Measurements from ENCODE around the gene RAD51AP2. TPM values are rescaled to one million over a fixed set of nuclear protein-coding genes. Genes with fewer than 3 reads are reported as not detected.

The RAD51AP2 gene
- total and polyA plus RNA-seq, 2 of the 13 experiments (the other 11 are each of a cell fraction or from before 2014, with no cell fraction given), result 0.11 to 0.12 TPM

DNA sequence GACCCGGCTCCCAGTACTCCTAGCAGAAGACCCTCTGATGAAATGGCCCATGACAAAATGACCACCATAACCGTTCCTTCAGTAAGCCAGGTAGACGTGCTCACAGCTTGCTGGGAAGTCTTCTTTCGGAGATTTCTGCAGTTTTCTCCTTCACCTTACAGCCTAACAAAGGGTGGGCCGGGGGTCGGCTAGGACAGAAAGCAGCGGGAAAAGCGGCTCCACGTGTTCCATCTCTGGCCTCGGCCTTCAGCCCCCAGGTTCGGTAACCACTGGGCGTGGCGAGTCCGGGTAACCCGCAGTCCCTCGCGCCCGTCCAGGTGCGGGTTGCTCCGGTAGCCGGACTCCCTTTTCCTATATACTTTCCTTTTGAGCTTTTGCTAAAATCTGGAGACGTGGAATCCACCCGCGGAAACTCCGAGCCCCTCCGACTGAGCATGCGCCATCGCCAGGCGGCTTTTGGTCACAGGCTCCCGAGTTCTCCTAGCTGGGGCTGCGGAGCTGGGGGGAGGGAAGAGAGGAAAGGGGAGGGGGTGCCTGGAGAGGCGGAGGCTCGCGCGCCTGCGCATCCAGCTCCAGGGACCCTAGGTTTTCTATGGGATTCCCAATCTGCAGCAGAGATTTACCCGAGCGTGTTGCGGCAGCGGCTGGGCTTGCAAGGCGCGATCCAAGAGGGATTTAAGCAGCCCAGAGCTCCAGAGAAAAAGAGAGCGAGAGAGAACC lies 22.0 kb upstream of the RAD51AP2 start, which contains the start of gene VSNL1 (continued):
- TF ChIP-seq SMAD9 (CRISPR knock-in tag; IDR thresholded peaks at IDR 0.05), result no peak
- no peak for TF ChIP-seq EHMT2 (IDR thresholded peaks at IDR 0.05; ENCODE audit: borderline replicate concordance, low read depth, low read length)
- TF ChIP-seq REL (CRISPR knock-in tag; conservative IDR thresholded peaks at IDR 0.05), result 0 out of 2 replicates have a peak, but pooled peaks have one; percentile 59
- peak; percentile 92; the same call in 1 of the 2 replicates for TF ChIP-seq ZNF670 (CRISPR knock-in tag; IDR thresholded peaks at IDR 0.05; ENCODE audit: borderline replicate concordance)
- peak; percentile 93 for TF ChIP-seq HMG20B (CRISPR knock-in tag; conservative IDR thresholded peaks at IDR 0.05)
- TF ChIP-seq NFE2 (CRISPR knock-in tag; IDR thresholded peaks at IDR 0.05), result no peak
- no peak for TF ChIP-seq FLYWCH1 (CRISPR knock-in tag; IDR thresholded peaks at IDR 0.05)
- TF ChIP-seq NRL (CRISPR knock-in tag; IDR thresholded peaks at IDR 0.05; ENCODE audit: borderline replicate concordance), result no peak; the same call in 1 of the 2 replicates
- TF ChIP-seq ARNT2 (CRISPR knock-in tag; IDR thresholded peaks at IDR 0.05; ENCODE audit: low read depth), result peak; percentile 92
- TF ChIP-seq ZNF550 (CRISPR knock-in tag; IDR thresholded peaks at IDR 0.05; ENCODE audit: borderline replicate concordance), result peak; percentile 87; the same call in 1 of the 2 replicates
- TF ChIP-seq ZNF841 (CRISPR knock-in tag; IDR thresholded peaks at IDR 0.05; ENCODE audit: borderline replicate concordance), result no peak; the same call in 1 of the 2 replicates
- TF ChIP-seq XBP1 (CRISPR knock-in tag; IDR thresholded peaks at IDR 0.05), result no peak
- TF ChIP-seq EEA1 (CRISPR knock-in tag; IDR thresholded peaks at IDR 0.05; ENCODE audit: borderline replicate concordance), result no peak
- peak; percentile 76 for TF ChIP-seq ZNF329 (CRISPR knock-in tag; IDR thresholded peaks at IDR 0.05; ENCODE audit: low read depth)
- peak; percentile 83 for TF ChIP-seq ZNF441 (CRISPR knock-in tag; IDR thresholded peaks at IDR 0.05; ENCODE audit: borderline replicate concordance)
- peak; percentile 12 for TF ChIP-seq SKI (IDR thresholded peaks at IDR 0.05; ENCODE audit: partially characterized antibody)
- no peak for TF ChIP-seq ZZZ3 (CRISPR knock-in tag; IDR thresholded peaks at IDR 0.05; ENCODE audit: borderline replicate concordance)
- peak; percentile 92 for TF ChIP-seq BORCS8-MEF2B (CRISPR knock-in tag; IDR thresholded peaks at IDR 0.05)
- no peak for TF ChIP-seq SMAD1 (CRISPR knock-in tag; IDR thresholded peaks at IDR 0.05; ENCODE audit: borderline replicate concordance, low read depth)
- TF ChIP-seq, protein P1, sequence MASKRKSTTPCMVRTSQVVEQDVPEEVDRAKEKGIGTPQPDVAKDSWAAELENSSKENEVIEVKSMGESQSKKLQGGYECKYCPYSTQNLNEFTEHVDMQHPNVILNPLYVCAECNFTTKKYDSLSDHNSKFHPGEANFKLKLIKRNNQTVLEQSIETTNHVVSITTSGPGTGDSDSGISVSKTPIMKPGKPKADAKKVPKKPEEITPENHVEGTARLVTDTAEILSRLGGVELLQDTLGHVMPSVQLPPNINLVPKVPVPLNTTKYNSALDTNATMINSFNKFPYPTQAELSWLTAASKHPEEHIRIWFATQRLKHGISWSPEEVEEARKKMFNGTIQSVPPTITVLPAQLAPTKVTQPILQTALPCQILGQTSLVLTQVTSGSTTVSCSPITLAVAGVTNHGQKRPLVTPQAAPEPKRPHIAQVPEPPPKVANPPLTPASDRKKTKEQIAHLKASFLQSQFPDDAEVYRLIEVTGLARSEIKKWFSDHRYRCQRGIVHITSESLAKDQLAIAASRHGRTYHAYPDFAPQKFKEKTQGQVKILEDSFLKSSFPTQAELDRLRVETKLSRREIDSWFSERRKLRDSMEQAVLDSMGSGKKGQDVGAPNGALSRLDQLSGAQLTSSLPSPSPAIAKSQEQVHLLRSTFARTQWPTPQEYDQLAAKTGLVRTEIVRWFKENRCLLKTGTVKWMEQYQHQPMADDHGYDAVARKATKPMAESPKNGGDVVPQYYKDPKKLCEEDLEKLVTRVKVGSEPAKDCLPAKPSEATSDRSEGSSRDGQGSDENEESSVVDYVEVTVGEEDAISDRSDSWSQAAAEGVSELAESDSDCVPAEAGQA (IDR thresholded peaks at IDR 0.05; ENCODE audit: low read depth), result peak; percentile 49; the same call in 1 of the 2 replicates
- TF ChIP-seq, protein P1 (CRISPR knock-in tag; IDR thresholded peaks at IDR 0.05; ENCODE audit: borderline replicate concordance), result peak; percentile 76; the same call in 1 of the 2 replicates
- TF ChIP-seq ZNF766 (CRISPR knock-in tag; IDR thresholded peaks at IDR 0.05; ENCODE audit: borderline replicate concordance), result peak; percentile 78; the same call in 1 of the 2 replicates
- TF ChIP-seq HCFC1 (IDR thresholded peaks at IDR 0.05; ENCODE audit: low read depth, low read length), result peak; percentile 37; the same call in 1 of the 2 replicates

Measured in HepG2 (cell line).